ENCODE results near the gene ITSN2.
"Not testable (repeated sequence)": the region's sequence is repeated elsewhere in the genome, so short reads cannot be mapped to it uniquely, and the experiment has no call there.

ITSN2 gene

GRCh38 chr2:24206242-24206641 is 154.1 kb downstream of the ITSN2 start:
- peaks cover 57% of the 10 kb centered on the region for H3K36me3 Mint-ChIP-seq (ENCODE audit: insufficient read depth)
- peak overlapping the region; percentile 63 to 71 for H3K27ac Mint-ChIP-seq

DNA sequence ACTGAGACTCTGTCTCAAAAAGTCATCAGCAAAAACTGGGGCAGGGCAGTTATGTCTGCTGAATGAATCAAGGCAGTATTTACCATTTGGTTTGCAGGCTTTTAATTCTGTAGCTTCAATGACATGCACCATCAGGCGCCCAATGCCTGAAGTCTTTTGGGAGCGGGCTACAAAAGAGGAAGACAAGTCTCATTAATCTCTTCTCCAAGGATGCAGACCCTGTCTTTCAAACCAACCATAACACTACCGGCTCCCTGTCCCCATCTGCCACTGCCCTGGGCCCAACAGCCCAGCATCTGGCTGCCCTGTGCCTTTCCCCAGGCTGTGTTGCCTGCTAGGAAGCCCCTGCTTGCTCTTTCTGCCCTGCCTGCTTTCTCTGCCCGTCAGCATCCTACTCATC is 155.2 kb downstream of the ITSN2 start:
- Mint-ChIP-seq H3K36me3 (ENCODE audit: insufficient read depth) (peaks cover 46% of the 10 kb centered on the region), H3K9me3 (no peaks in the 10 kb centered on the region), H3K4me1 (ENCODE audit: low read depth in 2 of 2) (no peaks in the 10 kb centered on the region), H3K27me3 (no peaks in the 10 kb centered on the region), H3K4me3 (no peak overlapping the region), H3K27ac (no peak overlapping the region)
- DNase-seq (no peak), ATAC-seq (replicated peaks) (no peak)

More at GRCh38 chr2:24206242-24206641, 154.1 kb downstream of the ITSN2 start:
- H3K27me3 Mint-ChIP-seq, result no peaks in the 10 kb centered on the region
- H3K4me1 Mint-ChIP-seq (ENCODE audit: low read depth in 2 of 2), result no peaks in the 10 kb centered on the region
- DNase-seq (no peak), ATAC-seq (replicated peaks) (no peak)
- no peak overlapping the region for H3K4me3 Mint-ChIP-seq
- H3K9me3 Mint-ChIP-seq, result no peaks in the 10 kb centered on the region

- H3K36me3 Mint-ChIP-seq (ENCODE audit: insufficient read depth), result peaks cover 41% of the 10 kb centered on the region
- no peak for ATAC-seq (replicated peaks)
- no peaks in the 10 kb centered on the region for H3K4me1 Mint-ChIP-seq (ENCODE audit: low read depth in 2 of 2)
Measured at GRCh38 chr2:24204505-24204904, 155.8 kb downstream of the ITSN2 start.

DNA sequence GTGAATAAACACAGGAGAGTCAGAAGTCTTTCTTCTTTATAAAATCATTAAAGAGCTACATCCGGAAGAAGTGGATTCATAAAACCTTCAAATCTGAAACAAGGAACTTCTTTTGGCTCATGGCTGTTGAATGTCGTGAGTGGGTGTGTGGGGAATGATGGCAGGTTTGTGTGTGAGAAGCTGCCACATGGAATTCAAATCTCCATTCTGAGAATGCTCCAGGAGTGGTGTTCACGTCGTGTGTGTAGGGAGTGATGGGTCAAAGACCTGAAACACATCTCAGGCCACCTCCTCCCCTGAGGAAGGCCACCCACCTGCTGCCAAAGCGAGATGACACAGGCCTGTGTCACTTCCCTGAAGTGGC is 156.6 kb downstream of the ITSN2 start:
- peaks cover 41% of the 10 kb centered on the region for H3K36me3 Mint-ChIP-seq (ENCODE audit: insufficient read depth)
- no peak for DNase-seq
- H3K4me3 Mint-ChIP-seq, result no peak overlapping the region
- peaks cover 0 to 3% of the 10 kb centered on the region in 2 donors for H3K9me3 Mint-ChIP-seq
- H3K27ac Mint-ChIP-seq, result no peak overlapping the region
- H3K4me1 Mint-ChIP-seq (ENCODE audit: low read depth in 2 of 2), result no peaks in the 10 kb centered on the region
- H3K27me3 Mint-ChIP-seq, result no peaks in the 10 kb centered on the region
- ATAC-seq (replicated peaks), result no peak

More at GRCh38 chr2:24204505-24204904, 155.8 kb downstream of the ITSN2 start:
- Mint-ChIP-seq H3K27ac (no peak overlapping the region), H3K9me3 (no peaks in the 10 kb centered on the region), H3K27me3 (no peaks in the 10 kb centered on the region), H3K4me3 (no peak overlapping the region)
- no peak for DNase-seq

DNA sequence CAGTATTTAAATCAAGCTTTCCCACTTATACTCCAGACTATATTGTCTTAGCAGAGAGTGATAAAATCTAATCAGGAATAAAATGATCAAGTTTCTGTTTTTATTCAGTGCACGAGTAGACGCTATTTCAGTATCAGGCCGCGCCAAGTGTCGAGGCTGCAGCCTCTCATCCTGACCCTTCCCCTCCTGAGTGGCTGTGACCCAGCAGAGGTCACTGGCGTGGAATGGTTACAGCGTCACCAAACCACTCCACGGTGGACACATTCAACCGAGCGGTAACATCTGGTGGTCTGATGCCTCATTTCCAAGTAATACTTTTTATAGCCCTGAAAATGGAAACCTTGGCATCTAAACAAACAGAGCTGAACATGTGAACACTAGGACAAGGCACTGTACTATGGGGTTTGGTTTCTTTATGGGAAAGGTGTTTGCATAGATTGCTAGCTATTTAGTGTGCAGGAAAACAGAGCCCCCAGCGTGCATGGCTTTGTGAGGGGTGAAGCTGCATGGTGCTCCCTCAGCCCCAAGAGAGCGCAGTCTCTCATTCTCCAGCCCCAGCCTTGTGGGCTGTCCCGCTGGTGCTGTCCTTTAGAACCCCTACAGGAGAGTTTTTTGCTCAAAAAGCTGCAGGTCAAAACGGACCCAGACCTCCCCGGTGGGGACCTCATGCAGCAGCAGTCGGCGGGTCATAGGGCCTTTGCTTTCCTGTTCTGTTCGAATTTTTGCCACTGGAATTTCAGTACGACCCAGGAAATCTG is 157.1 kb downstream of the ITSN2 start:
- H3K36me3 Mint-ChIP-seq (ENCODE audit: insufficient read depth), result peaks cover 36% of the 10 kb centered on the region
- no peak overlapping the region for H3K27ac Mint-ChIP-seq

GRCh38 chr2:24200799-24201198 is 159.5 kb downstream of the ITSN2 start:
- Mint-ChIP-seq H3K4me3 (no peak overlapping the region), H3K27me3 (no peaks in the 10 kb centered on the region), H3K36me3 (ENCODE audit: insufficient read depth) (peaks cover 29% of the 10 kb centered on the region), H3K9me3 (peaks cover 0 to 9% of the 10 kb centered on the region in 2 donors), H3K27ac (no peak overlapping the region), H3K4me1 (ENCODE audit: low read depth in 2 of 2) (no peaks in the 10 kb centered on the region)
- DNase-seq (no peak), ATAC-seq (replicated peaks) (no peak)

More for the DNA sequence above, 157.1 kb downstream of the ITSN2 start:
- no peaks in the 10 kb centered on the region for H3K4me1 Mint-ChIP-seq (ENCODE audit: low read depth in 2 of 2)
- DNase-seq (no peak), ATAC-seq (replicated peaks) (no peak)
- H3K9me3 Mint-ChIP-seq, result peaks cover 0 to 3% of the 10 kb centered on the region in 2 donors
- H3K4me3 Mint-ChIP-seq, result no peak overlapping the region
- no peaks in the 10 kb centered on the region for H3K27me3 Mint-ChIP-seq

DNA sequence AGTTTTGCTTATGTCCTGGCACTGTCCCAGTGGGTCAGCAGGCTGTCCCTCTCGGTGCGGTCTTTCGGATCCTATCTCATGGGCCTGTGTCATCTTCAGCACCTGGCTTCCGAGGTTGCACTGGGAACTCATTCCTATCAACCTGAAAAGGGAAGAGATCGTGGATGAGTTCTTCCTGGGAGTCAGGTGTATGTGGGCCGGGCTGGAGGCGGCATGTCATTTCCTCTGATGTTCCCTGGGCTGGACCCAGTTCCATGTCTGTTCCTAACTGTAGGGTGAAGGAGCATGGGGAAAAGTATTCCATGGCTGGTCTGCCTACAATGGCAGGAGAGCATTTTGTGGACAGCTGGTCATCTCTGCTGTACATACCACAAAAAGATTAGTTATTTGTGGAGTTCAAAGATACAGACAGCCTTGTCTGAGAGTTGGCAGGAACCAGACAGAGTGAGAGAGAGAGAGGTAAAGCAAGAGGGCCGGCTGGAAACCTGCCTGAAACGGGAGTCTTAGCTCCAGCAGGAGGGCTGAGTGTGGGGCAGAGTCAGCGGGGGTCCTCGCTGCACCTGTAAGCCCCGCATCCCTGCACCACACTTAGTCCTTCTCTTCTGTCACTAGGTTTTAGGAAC is 160.3 kb downstream of the ITSN2 start:
- Mint-ChIP-seq H3K4me3 (no peak overlapping the region), H3K9me3 (peaks cover 0 to 9% of the 10 kb centered on the region in 2 donors), H3K36me3 (ENCODE audit: insufficient read depth) (peaks cover 25% of the 10 kb centered on the region), H3K27me3 (no peaks in the 10 kb centered on the region), H3K4me1 (ENCODE audit: low read depth in 2 of 2) (no peaks in the 10 kb centered on the region), H3K27ac (no peak overlapping the region)
- ATAC-seq (replicated peaks) (no peak), DNase-seq (no peak)

GRCh38 chr2:24197213-24197612 is 163.1 kb downstream of the ITSN2 start:
- H3K27ac Mint-ChIP-seq, H3K27me3 Mint-ChIP-seq: not testable (repeated sequence)

DNA sequence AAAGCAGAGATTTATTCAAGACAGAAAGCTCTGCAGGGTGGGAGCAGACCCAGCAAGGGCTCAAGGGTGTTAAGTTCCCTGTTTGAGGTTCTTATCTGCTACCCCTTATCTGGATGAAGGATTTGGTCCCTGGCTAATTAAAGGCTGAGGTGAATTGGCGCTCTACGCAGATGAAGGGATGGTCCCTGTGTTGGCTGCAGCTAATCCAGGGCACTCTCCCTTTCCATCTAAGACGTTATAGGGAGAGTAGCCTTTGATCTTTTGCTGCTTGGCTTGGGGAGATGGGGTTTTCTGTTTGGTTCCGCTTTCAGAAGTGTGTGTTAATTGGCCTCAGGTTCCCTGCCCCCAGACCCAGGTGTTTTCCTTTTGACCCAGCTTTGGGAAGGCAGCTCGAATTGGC is 168.5 kb downstream of the ITSN2 start:
- Mint-ChIP-seq H3K9me3 (peaks cover 0 to 5% of the 10 kb centered on the region in 2 donors), H3K27ac (no peak overlapping the region), H3K4me3 (no peak overlapping the region), H3K4me1 (ENCODE audit: low read depth in 2 of 2) (no peaks in the 10 kb centered on the region), H3K36me3 (ENCODE audit: insufficient read depth) (no peaks in the 10 kb centered on the region), H3K27me3 (peaks cover 8 to 22% of the 10 kb centered on the region in 2 donors)
- DNase-seq (no peak), ATAC-seq (replicated peaks) (no peak)

More at GRCh38 chr2:24197213-24197612, 163.1 kb downstream of the ITSN2 start:
- not testable (repeated sequence) for ATAC-seq (replicated peaks); DNase-seq; H3K36me3 Mint-ChIP-seq (ENCODE audit: insufficient read depth); H3K4me1 Mint-ChIP-seq (ENCODE audit: low read depth in 2 of 2); H3K4me3 Mint-ChIP-seq
- H3K9me3 Mint-ChIP-seq, result peaks cover 0 to 11% of the 10 kb centered on the region in 2 donors

GRCh38 chr2:24191156-24191555 is 169.2 kb downstream of the ITSN2 start:
- H3K4me1 Mint-ChIP-seq (ENCODE audit: low read depth in 2 of 2), result no peaks in the 10 kb centered on the region
- H3K36me3 Mint-ChIP-seq (ENCODE audit: insufficient read depth), result no peaks in the 10 kb centered on the region
- no peak overlapping the region for H3K4me3 Mint-ChIP-seq
- H3K27me3 Mint-ChIP-seq, result peaks cover 8 to 22% of the 10 kb centered on the region in 2 donors
- H3K9me3 Mint-ChIP-seq, result peaks cover 0 to 2% of the 10 kb centered on the region in 2 donors
- DNase-seq, result no peak
- no peak overlapping the region for H3K27ac Mint-ChIP-seq
- ATAC-seq (replicated peaks), result no peak

DNA sequence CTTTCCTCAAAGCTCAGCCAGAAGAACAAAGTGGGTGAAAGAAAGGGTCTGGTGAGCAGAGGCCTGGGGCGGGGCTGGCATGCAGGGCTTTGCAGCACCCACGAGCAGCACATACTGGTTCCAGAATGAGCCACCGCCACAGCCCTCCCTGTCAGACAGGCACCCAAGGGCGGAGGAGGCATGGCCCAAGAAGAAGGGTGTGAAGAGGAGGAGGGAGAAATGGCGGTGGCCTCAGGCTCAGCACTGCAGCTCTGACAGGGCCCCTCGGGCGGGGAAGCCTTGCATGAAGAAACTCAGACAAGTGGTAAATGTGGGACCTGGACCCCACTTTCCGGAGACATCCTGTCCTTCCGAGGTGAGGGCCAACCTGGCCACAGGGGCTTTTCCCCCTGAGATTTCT is 169.8 kb downstream of the ITSN2 start:
- peaks cover 8 to 22% of the 10 kb centered on the region in 2 donors for H3K27me3 Mint-ChIP-seq
- ATAC-seq (replicated peaks) (no peak), DNase-seq (no peak)
- no peaks in the 10 kb centered on the region for H3K36me3 Mint-ChIP-seq (ENCODE audit: insufficient read depth)
- no peak overlapping the region for H3K27ac Mint-ChIP-seq
- H3K4me3 Mint-ChIP-seq, result no peak overlapping the region
- H3K9me3 Mint-ChIP-seq, result peaks cover 0 to 2% of the 10 kb centered on the region in 2 donors
- no peaks in the 10 kb centered on the region for H3K4me1 Mint-ChIP-seq (ENCODE audit: low read depth in 2 of 2)

DNA sequence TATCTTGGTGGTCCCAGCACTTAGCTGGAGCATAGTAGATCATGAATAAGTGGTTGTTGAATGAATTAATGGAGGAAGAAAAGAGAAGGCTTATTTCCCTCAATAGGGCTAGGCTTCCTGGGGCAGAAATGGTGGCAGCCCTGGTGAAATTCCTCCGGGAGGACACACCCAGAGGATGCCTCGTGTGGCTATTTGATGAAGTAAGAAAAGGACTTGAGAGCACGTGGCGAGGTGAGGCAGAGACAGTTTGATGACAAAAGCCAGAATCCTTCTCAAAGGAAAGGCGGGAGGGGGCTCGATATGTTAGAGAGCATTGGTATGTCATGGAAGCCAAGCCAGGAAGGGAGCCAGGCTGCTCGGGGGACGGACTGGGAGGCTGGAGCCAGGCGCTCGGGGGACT is 170.8 kb downstream of the ITSN2 start:
- H3K27me3 Mint-ChIP-seq, result peaks cover 8 to 22% of the 10 kb centered on the region in 2 donors
- peaks cover 0 to 2% of the 10 kb centered on the region in 2 donors for H3K9me3 Mint-ChIP-seq
- no peak overlapping the region for H3K4me3 Mint-ChIP-seq
- no peaks in the 10 kb centered on the region for H3K4me1 Mint-ChIP-seq (ENCODE audit: low read depth in 2 of 2)
- DNase-seq (no peak), ATAC-seq (replicated peaks) (no peak)
- no peaks in the 10 kb centered on the region for H3K36me3 Mint-ChIP-seq (ENCODE audit: insufficient read depth)
- no peak overlapping the region for H3K27ac Mint-ChIP-seq

GRCh38 chr2:24183366-24184069 is 176.8 kb downstream of the ITSN2 start:
- Mint-ChIP-seq H3K27me3 (no peaks in the 10 kb centered on the region), H3K36me3 (ENCODE audit: insufficient read depth) (no peaks in the 10 kb centered on the region), H3K27ac (no peak overlapping the region), H3K4me3 (no peak overlapping the region), H3K9me3 (no peaks in the 10 kb centered on the region), H3K4me1 (ENCODE audit: low read depth in 2 of 2) (no peaks in the 10 kb centered on the region)
- ATAC-seq (replicated peaks) (no peak), DNase-seq (no peak)

All from effector memory CD8-positive, alpha-beta T cell (primary cell).